ENCODE measurements around the gene BLOC1S4. TPM values are rescaled to one million over a fixed set of nuclear protein-coding genes. Genes with fewer than 3 reads are reported as not detected.

The BLOC1S4 gene
- total RNA-seq, 1 donor from 2014 or later = 15.5 TPM

DNA sequence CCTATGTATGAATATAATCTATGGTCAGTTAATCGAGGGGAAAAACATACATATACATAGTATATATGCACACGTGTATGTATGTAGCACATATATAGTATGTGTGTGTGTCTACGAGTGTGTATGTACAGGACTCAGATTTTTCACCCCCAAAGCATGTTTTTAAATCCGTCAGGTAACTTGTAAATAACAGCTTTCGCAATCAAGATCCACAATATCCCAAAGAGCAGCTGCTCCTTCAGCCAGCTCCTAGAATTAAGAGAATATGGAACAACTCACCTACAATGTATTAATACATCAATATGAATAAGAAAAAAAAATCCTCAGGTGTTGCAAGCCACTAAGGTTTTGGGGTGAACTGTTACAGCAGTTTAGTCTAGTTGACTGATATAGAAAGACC is 9.8 kb upstream of the BLOC1S4 start:
- peaks cover 18% of the 10 kb centered on the region for H3K36me3 Mint-ChIP-seq (ENCODE audit: low read depth)
- no peak for DNase-seq (ENCODE audit: low spot score)
- H3K4me1 Mint-ChIP-seq (ENCODE audit: low read depth) = peaks cover 54% of the 10 kb centered on the region
- peaks cover 11% of the 10 kb centered on the region for H3K9me3 Mint-ChIP-seq (ENCODE audit: low read depth)
- H3K27me3 Mint-ChIP-seq (ENCODE audit: low read depth) = no peaks in the 10 kb centered on the region
- H3K4me3 Mint-ChIP-seq (ENCODE audit: unreplicated experiment) = no peak overlapping the region
- H3K27ac Mint-ChIP-seq (ENCODE audit: unreplicated experiment) = peak overlapping the region; percentile 3
- TF ChIP-seq, protein P1, sequence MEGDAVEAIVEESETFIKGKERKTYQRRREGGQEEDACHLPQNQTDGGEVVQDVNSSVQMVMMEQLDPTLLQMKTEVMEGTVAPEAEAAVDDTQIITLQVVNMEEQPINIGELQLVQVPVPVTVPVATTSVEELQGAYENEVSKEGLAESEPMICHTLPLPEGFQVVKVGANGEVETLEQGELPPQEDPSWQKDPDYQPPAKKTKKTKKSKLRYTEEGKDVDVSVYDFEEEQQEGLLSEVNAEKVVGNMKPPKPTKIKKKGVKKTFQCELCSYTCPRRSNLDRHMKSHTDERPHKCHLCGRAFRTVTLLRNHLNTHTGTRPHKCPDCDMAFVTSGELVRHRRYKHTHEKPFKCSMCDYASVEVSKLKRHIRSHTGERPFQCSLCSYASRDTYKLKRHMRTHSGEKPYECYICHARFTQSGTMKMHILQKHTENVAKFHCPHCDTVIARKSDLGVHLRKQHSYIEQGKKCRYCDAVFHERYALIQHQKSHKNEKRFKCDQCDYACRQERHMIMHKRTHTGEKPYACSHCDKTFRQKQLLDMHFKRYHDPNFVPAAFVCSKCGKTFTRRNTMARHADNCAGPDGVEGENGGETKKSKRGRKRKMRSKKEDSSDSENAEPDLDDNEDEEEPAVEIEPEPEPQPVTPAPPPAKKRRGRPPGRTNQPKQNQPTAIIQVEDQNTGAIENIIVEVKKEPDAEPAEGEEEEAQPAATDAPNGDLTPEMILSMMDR (IDR thresholded peaks at IDR 0.05) = no peak

GRCh38 chr4:6709230-6710114 is 6.5 kb upstream of the BLOC1S4 start, which contains the start of gene MRFAP1L1:
TSS of gene MRFAP1L1 (minus strand) at chr4:6709865. CDS start at chr4:6709629, 236 bp downstream.
- H3K27me3 Mint-ChIP-seq (ENCODE audit: low read depth) = peaks cover 3% of the 10 kb centered on the region
- H3K4me3 Mint-ChIP-seq (ENCODE audit: unreplicated experiment) = peak within 1 kb of the TSS; percentile 97
- TF ChIP-seq, protein P1 (IDR thresholded peaks at IDR 0.05) = peak; percentile 54
- peaks cover 11% of the 10 kb centered on the region for H3K36me3 Mint-ChIP-seq (ENCODE audit: low read depth)
- peak; percentile 98 for DNase-seq (ENCODE audit: low spot score)
- H3K4me1 Mint-ChIP-seq (ENCODE audit: low read depth) = peaks cover 48% of the 10 kb centered on the region
- no peaks in the 10 kb centered on the region for H3K9me3 Mint-ChIP-seq (ENCODE audit: low read depth)
- peak within 1 kb of the TSS; percentile 94 for H3K27ac Mint-ChIP-seq (ENCODE audit: unreplicated experiment)

DNA sequence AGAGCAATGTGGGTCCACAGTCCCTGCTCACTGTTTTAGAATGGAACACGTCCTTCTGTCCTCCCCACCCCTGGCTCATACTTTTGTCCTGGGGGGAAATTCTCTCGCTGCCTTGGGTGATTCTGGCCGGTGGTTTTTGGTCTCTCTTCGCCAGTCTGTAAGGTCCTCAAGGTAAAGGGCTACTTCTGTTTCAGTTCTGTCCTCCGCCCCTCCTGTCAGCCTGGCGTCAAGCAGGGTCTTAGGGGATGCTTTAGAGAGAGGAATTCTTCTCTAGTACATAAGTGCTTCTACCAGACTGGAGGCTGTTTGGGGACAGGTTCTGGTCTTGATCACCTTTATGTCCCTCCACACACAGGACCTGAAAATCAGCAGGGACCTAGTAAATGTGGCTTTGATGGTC is 5.7 kb upstream of the BLOC1S4 start:
- DNase-seq (ENCODE audit: low spot score) = no peak
- H3K4me3 Mint-ChIP-seq (ENCODE audit: unreplicated experiment) = peak overlapping the region; percentile 97
- H3K9me3 Mint-ChIP-seq (ENCODE audit: low read depth) = no peaks in the 10 kb centered on the region
- TF ChIP-seq, protein P1 (IDR thresholded peaks at IDR 0.05) = no peak
- peaks cover 47% of the 10 kb centered on the region for H3K4me1 Mint-ChIP-seq (ENCODE audit: low read depth)
- peaks cover 10% of the 10 kb centered on the region for H3K36me3 Mint-ChIP-seq (ENCODE audit: low read depth)
- H3K27ac Mint-ChIP-seq (ENCODE audit: unreplicated experiment) = peak overlapping the region; percentile 94
- H3K27me3 Mint-ChIP-seq (ENCODE audit: low read depth) = peaks cover 3% of the 10 kb centered on the region

DNA sequence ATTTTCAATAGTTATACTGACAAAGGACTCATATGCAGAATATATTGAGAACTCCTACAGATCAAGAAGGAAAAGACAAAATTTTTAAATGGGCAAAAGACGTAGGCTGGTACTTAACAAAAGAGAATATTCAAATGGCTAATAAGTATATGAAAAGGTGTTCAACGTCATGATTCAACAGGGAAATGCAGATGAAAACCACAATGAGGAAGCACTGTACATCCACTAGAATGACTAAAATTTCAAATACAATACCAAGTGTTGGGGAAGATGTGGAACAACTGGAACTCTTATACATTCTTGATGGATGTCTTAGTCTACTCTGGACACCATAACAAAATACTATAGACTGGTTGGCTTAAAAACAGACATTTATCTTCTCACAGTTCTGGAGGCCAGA is 5.0 kb upstream of the BLOC1S4 start:
- H3K9me3 Mint-ChIP-seq (ENCODE audit: low read depth) = no peaks in the 10 kb centered on the region
- no peak overlapping the region for H3K4me3 Mint-ChIP-seq (ENCODE audit: unreplicated experiment)
- peaks cover 9% of the 10 kb centered on the region for H3K36me3 Mint-ChIP-seq (ENCODE audit: low read depth)
- no peak for DNase-seq (ENCODE audit: low spot score)
- no peak overlapping the region for H3K27ac Mint-ChIP-seq (ENCODE audit: unreplicated experiment)
- H3K4me1 Mint-ChIP-seq (ENCODE audit: low read depth) = peaks cover 46% of the 10 kb centered on the region
- H3K27me3 Mint-ChIP-seq (ENCODE audit: low read depth) = peaks cover 3% of the 10 kb centered on the region
- TF ChIP-seq, protein P1 (IDR thresholded peaks at IDR 0.05) = no peak

- no peak overlapping the region for H3K27ac Mint-ChIP-seq (ENCODE audit: unreplicated experiment)
- no peak overlapping the region for H3K4me3 Mint-ChIP-seq (ENCODE audit: unreplicated experiment)
- DNase-seq (ENCODE audit: low spot score) = no peak
Measured at GRCh38 chr4:6714954-6715353, 1.0 kb upstream of the BLOC1S4 start.

More at GRCh38 chr4:6714954-6715353, 1.0 kb upstream of the BLOC1S4 start:
- no peaks in the 10 kb centered on the region for H3K9me3 Mint-ChIP-seq (ENCODE audit: low read depth)
- H3K36me3 Mint-ChIP-seq (ENCODE audit: low read depth) = no peaks in the 10 kb centered on the region
- TF ChIP-seq, protein P1 (IDR thresholded peaks at IDR 0.05) = no peak
- H3K4me1 Mint-ChIP-seq (ENCODE audit: low read depth) = peaks cover 37% of the 10 kb centered on the region
- peaks cover 3% of the 10 kb centered on the region for H3K27me3 Mint-ChIP-seq (ENCODE audit: low read depth)

Measured in chondrocyte (in vitro differentiated cells).